H1 (cell line): ENCODE results near the gene CADM1. TPM values are rescaled to one million over a fixed set of nuclear protein-coding genes. Genes with fewer than 3 reads are reported as not detected.

Experiments
- CTCF ChIA-PET: fragments of 300-600 bp; sonication (Branson Sonifier 250); formaldehyde crosslinking; loops from one replicate; lab custom pipeline; 2021; ENCODE audit not compliant: partially characterized antibody; lab: Charles Lee
- POLR2A ChIA-PET: fragments of 300-600 bp; sonication (Branson Sonifier 250); formaldehyde crosslinking; loops from one replicate; lab custom pipeline; 2021; ENCODE audit warnings: inconsistent platforms; ENCODE audit not compliant: partially characterized antibody; lab: Charles Lee
- DNase-seq, 2 experiments: peaks; one replicate each; pipeline versions ENCODE4 v3.0.0 to v3.0.0-alpha.2; 2010 to 2022; ENCODE audit warnings: low spot score in 2 of 2, low read depth in 1 of 2, mixed read lengths in 1 of 2
- FAIRE-seq: peaks from 2 replicates; lab custom pipeline; 2011; peaks lifted over from hg19 to GRCh38; lab: Jason Lieb, UNC
- H2AFZ ChIP-seq: 2 replicates; pipeline ENCODE4 v1.8.1; 2012; ENCODE audit warnings: low read length, inconsistent platforms
- H2AK5ac ChIP-seq: 2 replicates; pipeline ENCODE4 v1.6.1; 2013; ENCODE audit warnings: low read depth, low read length
- H2BK120ac ChIP-seq: replicated peaks from 2 replicates; pipeline ENCODE3; 2013; ENCODE audit warnings: low read depth, low read length, inconsistent platforms
- H2BK12ac ChIP-seq: 2 replicates; pipeline ENCODE4 v1.6.1; 2013; ENCODE audit warnings: low read depth, low read length
- H2BK15ac ChIP-seq: 2 replicates; pipeline ENCODE4 v1.6.1; 2013; ENCODE audit warnings: low read length
- H2BK20ac ChIP-seq: 2 replicates; pipeline ENCODE4 v1.6.1; 2013; ENCODE audit warnings: low read length
- H2BK5ac ChIP-seq: 2 replicates; pipeline ENCODE4 v1.6.1; 2013; ENCODE audit warnings: low read depth, low read length
- H3K14ac ChIP-seq: 2 replicates; pipeline ENCODE4 v1.6.1; 2013; ENCODE audit warnings: inconsistent platforms; ENCODE audit not compliant: insufficient read length
- H3K18ac ChIP-seq: 2 replicates; pipeline ENCODE4 v1.6.1; 2013; ENCODE audit warnings: low read length; ENCODE audit errors: extremely low read depth
- H3K23ac ChIP-seq: 2 replicates; pipeline ENCODE4 v1.6.1; 2013; ENCODE audit warnings: inconsistent platforms; ENCODE audit not compliant: insufficient read length
- H3K23me2 ChIP-seq: 2 replicates; pipeline ENCODE4 v1.6.1; 2013; ENCODE audit warnings: low read depth, low read length
- H3K27ac ChIP-seq: 2 replicates; pipeline ENCODE4 v1.6.1; 2011; ENCODE audit warnings: low read depth, low read length, inconsistent platforms
- H3K27me3 ChIP-seq, 4 experiments: replicated peaks in 1 of 4; 1 replicate in 1 of 4; 2 replicates in 3 of 4; pipeline versions ENCODE4 v1.6.1 to v1.8.1; 2011 to 2013; ENCODE audit warnings: low read length in 3 of 4, mild to moderate bottlenecking in 3 of 4, inconsistent platforms in 2 of 4, mixed read lengths in 2 of 4, moderate library complexity in 1 of 4; ENCODE audit not compliant: control insufficient read depth in 3 of 4, insufficient read depth in 3 of 4; ENCODE audit errors: extremely low read depth in 1 of 4
- H3K36me3 ChIP-seq, 4 experiments: 2 replicates each; pipeline versions ENCODE4 v1.6.1 to v1.8.1; 2011 to 2013; ENCODE audit warnings: mild to moderate bottlenecking in 4 of 4, low read length in 3 of 4, moderate library complexity in 2 of 4, control low read depth in 1 of 4, inconsistent platforms in 1 of 4; ENCODE audit not compliant: insufficient read depth in 4 of 4, control insufficient read depth in 2 of 4
- H3K4ac ChIP-seq: replicated peaks from 2 replicates; pipeline ENCODE3; 2013; ENCODE audit warnings: low read length, low read depth, mixed read lengths, inconsistent platforms; ENCODE audit not compliant: insufficient read length
- H3K4me1 ChIP-seq, 4 experiments: replicated peaks in 1 of 4; 1 replicate in 1 of 4; 2 replicates in 3 of 4; pipeline versions ENCODE4 v1.6.1 to v1.8.1; 2011 to 2013; ENCODE audit warnings: low read length in 3 of 4, inconsistent platforms in 2 of 4, mixed read lengths in 1 of 4; ENCODE audit not compliant: insufficient read depth in 4 of 4, control insufficient read depth in 3 of 4
- H3K4me2 ChIP-seq, 2 experiments: 2 replicates each; pipeline versions ENCODE4 v1.6.1 to v1.8.1; 2011 to 2013; ENCODE audit warnings: low read depth in 2 of 2, low read length in 2 of 2, control low read depth in 1 of 2, inconsistent platforms in 1 of 2, mild to moderate bottlenecking in 1 of 2; ENCODE audit not compliant: insufficient read depth in 1 of 2
- H3K4me3 ChIP-seq, 4 experiments: fragments of 200-600, 300-600 bp in 1 of 4; sonication (generic), shearing (Covaris generic), sonication (Bioruptor Twin) in 1 of 4; 2 replicates each; pipeline versions ENCODE4 v1.5.1 to v1.8.1; 2011 to 2016; ENCODE audit warnings: low read length in 4 of 4, low read depth in 3 of 4, control low read depth in 2 of 4, inconsistent platforms in 2 of 4, mild to moderate bottlenecking in 2 of 4, mixed read lengths in 1 of 4, moderate library complexity in 1 of 4; ENCODE audit not compliant: insufficient read depth in 2 of 4; ENCODE audit errors: extremely low read depth in 1 of 4
- H3K56ac ChIP-seq: replicated peaks from 2 replicates; pipeline ENCODE3; 2013; ENCODE audit warnings: low read depth, mild to moderate bottlenecking, mixed read lengths, low read length, inconsistent platforms; ENCODE audit not compliant: insufficient read length
- H3K79me1 ChIP-seq: 2 replicates; pipeline ENCODE4 v1.6.1; 2013; ENCODE audit warnings: low read depth, low read length, control low read depth
- H3K79me2 ChIP-seq, 2 experiments: 2 replicates each; pipeline versions ENCODE4 v1.6.1 to v1.8.1; 2012 to 2013; ENCODE audit warnings: low read length in 2 of 2, mild to moderate bottlenecking in 2 of 2, inconsistent platforms in 1 of 2; ENCODE audit not compliant: insufficient read depth in 2 of 2, control insufficient read depth in 1 of 2
- H3K9ac ChIP-seq, 4 experiments: replicated peaks in 1 of 4; 1 replicate in 1 of 4; 2 replicates in 3 of 4; pipeline versions ENCODE4 v1.6.1 to v1.8.1; 2011 to 2013; ENCODE audit warnings: low read depth in 3 of 4, low read length in 3 of 4, control low read depth in 2 of 4, mild to moderate bottlenecking in 2 of 4, moderate library complexity in 2 of 4, inconsistent platforms in 1 of 4; ENCODE audit errors: extremely low read depth in 1 of 4
- H3K9me3 ChIP-seq, 2 experiments: 2 replicates each; pipeline versions ENCODE4 v1.6.1 to v1.8.1; 2012 to 2013; ENCODE audit warnings: mild to moderate bottlenecking in 2 of 2, moderate library complexity in 2 of 2, control low read depth in 1 of 2, inconsistent platforms in 1 of 2, low read depth in 1 of 2, low read length in 1 of 2, mixed read lengths in 1 of 2; ENCODE audit not compliant: insufficient read depth in 2 of 2
- H4K20me1 ChIP-seq, 2 experiments: replicated peaks in 1 of 2; 2 replicates each; pipeline versions ENCODE3 to v1.8.1; 2011 to 2013; ENCODE audit warnings: inconsistent platforms in 2 of 2, low read length in 2 of 2, mild to moderate bottlenecking in 1 of 2; ENCODE audit not compliant: insufficient read depth in 2 of 2, control insufficient read depth in 1 of 2
- H4K5ac ChIP-seq: 2 replicates; pipeline ENCODE4 v1.6.1; 2013; ENCODE audit warnings: low read length, low read depth, mixed read lengths, inconsistent platforms; ENCODE audit not compliant: insufficient read length
- H4K8ac ChIP-seq: 2 replicates; pipeline ENCODE4 v1.8.0; 2013; ENCODE audit warnings: mild to moderate bottlenecking, moderate library complexity, low read length, inconsistent platforms; ENCODE audit not compliant: insufficient read depth; ENCODE audit errors: extremely low read depth
- H4K91ac ChIP-seq: replicated peaks from 2 replicates; pipeline ENCODE3; 2013; ENCODE audit warnings: low read length, mixed read lengths, inconsistent platforms; ENCODE audit not compliant: insufficient read length
- GTF2F1 ChIP-seq: IDR thresholded peaks from 2 replicates; pipeline ENCODE4 v1.6.1; 2012; ENCODE audit warnings: low read depth, low read length, improper control_type of control experiment, borderline replicate concordance
- RBBP5 ChIP-seq: IDR thresholded peaks from 2 replicates; pipeline ENCODE4 v1.7.1; 2012; ENCODE audit warnings: low read depth, mild to moderate bottlenecking, inconsistent platforms, low read length, moderate library complexity, borderline replicate concordance
- RFX5 ChIP-seq: IDR thresholded peaks from 2 replicates; pipeline ENCODE4 v1.6.1; 2011; ENCODE audit warnings: low read depth, low read length, improper control_type of control experiment, borderline replicate concordance
- SP1 ChIP-seq: IDR thresholded peaks from 2 replicates; pipeline ENCODE4 v1.6.1; 2011; ENCODE audit warnings: low read depth, low read length
- SP2 ChIP-seq: IDR thresholded peaks from 2 replicates; pipeline ENCODE4 v1.6.1; 2012; ENCODE audit warnings: mild to moderate bottlenecking, low read length, inconsistent platforms
- TAF1 ChIP-seq: IDR thresholded peaks from 2 replicates; pipeline ENCODE4 v1.6.1; 2011; ENCODE audit warnings: mild to moderate bottlenecking, low read depth, low read length
- WGBS, 2 experiments: shearing (Covaris generic) in 1 of 2; methylation state at CpG; one replicate each; pipeline versions ENCODE4 v1.1.6 to v1.1.7; 2013 to 2015; ENCODE audit warnings: low lambda C conversion rate in 2 of 2, mixed read lengths in 2 of 2, inconsistent platforms in 1 of 2, low coverage in 1 of 2, missing lambda C conversion rate in 1 of 2; ENCODE audit not compliant: insufficient replicate concordance in 2 of 2, insufficient coverage in 1 of 2, insufficient read length in 1 of 2; ENCODE audit errors: extremely low coverage in 1 of 2, missing lambda C conversion rate in 1 of 2; 5-methylcytosine and 5-hydroxymethylcytosine counted together
- polyA plus RNA-seq, 7 experiments: library from polyadenylated mRNA; depleted of rRNA in 3 of 7; stranded (reverse) in 5 of 7; unstranded in 2 of 7; fragments of >200 nt in 5 of 7; fragments of 200-250 nt in 2 of 7; gene quantifications; 1 replicate in 5 of 7; 2 replicates in 1 of 7; 4 replicates in 1 of 7; pipeline versions ENCODE4 v1.2.1 to v1.2.3, GENCODE V29; 2011 to 2013; ENCODE audit warnings: missing spikeins in 2 of 7, mixed read lengths in 2 of 7
- total RNA-seq: library from RNA; stranded (reverse); fragmentation: NEBNext Ultra II Directional; extraction: Animal tissue kit (Norgen Biotek cat#: 25700); gene quantifications from 2 replicates; pipeline ENCODE4 v1.2.1, GENCODE V29; 2021

CADM1 gene
- total and polyA plus RNA-seq, 2 of the 8 experiments (the other 6 are each of a cell fraction or from before 2014, with no cell fraction given): 8.3 to 25.3 TPM

DNA sequence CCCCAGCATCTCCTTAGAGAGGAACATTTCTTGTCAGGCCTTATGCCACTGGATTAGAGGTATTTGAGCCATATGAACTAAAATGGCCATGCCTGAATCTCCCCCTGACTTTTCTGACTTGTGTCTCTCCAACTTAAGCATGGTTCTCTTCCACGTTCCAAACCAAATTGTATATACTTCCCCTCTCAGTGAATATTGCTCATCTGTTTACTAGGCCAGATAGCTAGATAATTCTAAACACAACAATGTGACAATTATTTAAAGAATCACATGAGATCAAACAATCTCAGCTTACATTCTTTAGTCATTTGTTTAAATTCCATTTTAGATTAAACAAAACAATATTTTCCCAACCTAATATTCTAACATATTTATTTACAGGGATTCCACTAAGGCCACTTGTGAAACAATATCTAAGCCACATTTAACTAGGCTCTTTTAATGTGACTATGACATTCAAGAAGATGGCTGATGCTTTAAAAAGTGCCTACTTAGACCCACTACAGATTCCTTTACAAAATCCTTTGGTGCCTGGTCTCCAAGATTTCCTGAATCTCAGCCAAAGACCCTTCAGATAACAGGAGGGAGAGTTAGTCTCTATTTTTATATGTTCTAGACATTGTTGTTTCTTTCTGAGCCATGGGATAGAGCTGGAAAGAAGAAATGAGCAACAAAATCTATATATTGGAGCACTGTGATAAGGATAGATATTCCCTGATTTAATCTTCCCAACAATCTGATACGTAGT, 105.7 kb downstream of the CADM1 start:
- no peak overlapping the region for H2BK12ac ChIP-seq
- CTCF ChIA-PET: interaction anchor here (0.5 kb wide), 1 partner anchor 18 kb away, joined by 3 read pairs; no protein-coding TSS in a partner anchor
- H3K27ac ChIP-seq: no peak overlapping the region

More for the DNA sequence above, 105.7 kb downstream of the CADM1 start:
- H3K18ac ChIP-seq: no peak overlapping the region
- POLR2A ChIA-PET: interaction anchor here (1.5 kb wide), 1 partner anchor 15 kb away, joined by 4 read pairs; no protein-coding TSS in a partner anchor
- H3K79me2 ChIP-seq: no peaks in the 10 kb centered on the region
- no peak overlapping the region for H3K4me2 ChIP-seq
- FAIRE-seq: no peak
- no peaks in the 10 kb centered on the region for H3K4me1 ChIP-seq
- H3K36me3 ChIP-seq: no peaks in the 10 kb centered on the region
- no peak overlapping the region for H2AK5ac ChIP-seq
- peaks cover 0 to 2% of the 10 kb centered on the region in 2 experiments for H4K20me1 ChIP-seq
- no peak overlapping the region for H4K8ac ChIP-seq
- peaks cover 7 to 30% (median 24%) of the 10 kb centered on the region in 4 experiments for H3K27me3 ChIP-seq
- H3K9ac ChIP-seq: no peak overlapping the region
- H3K4ac ChIP-seq: no peak overlapping the region
- no peaks in the 10 kb centered on the region for H3K9me3 ChIP-seq
- no peak overlapping the region for H2BK20ac ChIP-seq
- WGBS, 2 experiments: 92% methylated on average over 2 of the region's 2 CpGs; no CpG with 5 or more reads in 1 of the 2 experiments
- no peaks in the 10 kb centered on the region for H3K23me2 ChIP-seq
- H2BK5ac ChIP-seq: no peak overlapping the region
- DNase-seq: no peak
- TF ChIP-seq SP2: no peak
- TF ChIP-seq GTF2F1: no peak
- TF ChIP-seq TAF1: no peak
- TF ChIP-seq RBBP5: no peak
- no peak for TF ChIP-seq SP1
- TF ChIP-seq RFX5: no peak
- H2BK15ac ChIP-seq: no peak overlapping the region
- no peaks in the 10 kb centered on the region for H3K79me1 ChIP-seq
- H3K23ac ChIP-seq: no peak overlapping the region
- no peak overlapping the region for H4K5ac ChIP-seq
- H2AFZ ChIP-seq: no peak overlapping the region
- H2BK120ac ChIP-seq: no peak overlapping the region
- no peak overlapping the region for H4K91ac ChIP-seq
- H3K56ac ChIP-seq: no peak overlapping the region
- H3K4me3 ChIP-seq: no peak overlapping the region
- H3K14ac ChIP-seq: no peak overlapping the region
